PC-9 (cell line): ENCODE measurements around the gene SERPING1. TPM values are rescaled to one million over a fixed set of nuclear protein-coding genes. Genes with fewer than 3 reads are reported as not detected.

Source experiments
- BruUV-seq: library from RNA; stranded (reverse); fragments of 400-500 nt; replicated peaks from 2 replicates; lab custom pipeline; 2021; lab: Mats Ljungman, UMichigan
- CTCF ChIA-PET: fragments of 300-600 bp; sonication (Branson Sonifier 250); formaldehyde crosslinking; loops from one replicate; lab custom pipeline; 2022; ENCODE audit warnings: antibody characterized with exemption; lab: Charles Lee
- POLR2A ChIA-PET: fragments of 300-600 bp; sonication (Branson Sonifier 250); formaldehyde crosslinking; loops from one replicate; lab custom pipeline; 2022; ENCODE audit warnings: antibody characterized with exemption; ENCODE audit not compliant: unreplicated experiment; lab: Charles Lee
- DNase-seq, 2 experiments: peaks; one replicate each; pipeline versions ENCODE4 v3.0.0 to v3.0.0-alpha.2; 2015 to 2022; ENCODE audit warnings: mixed read lengths in 1 of 2
- H2AFZ ChIP-seq: fragments of 200-600 bp; sonication (generic); 2 replicates; pipeline ENCODE4 v1.8.1; 2017; ENCODE audit warnings: antibody characterized with exemption
- H3F3A ChIP-seq: fragments of 200-600 bp; sonication (generic); 2 replicates; pipeline ENCODE4 v1.8.1; 2017; ENCODE audit warnings: antibody characterized with exemption, mild to moderate bottlenecking, low read depth; ENCODE audit not compliant: insufficient read depth
- H3K27ac ChIP-seq: fragments of 200-600 bp; sonication (generic); 2 replicates; pipeline ENCODE4 v1.6.1; 2016; ENCODE audit warnings: mixed run types
- H3K27me3 ChIP-seq: fragments of 200-600 bp; sonication (generic); 2 replicates; pipeline ENCODE4 v1.6.1; 2016; ENCODE audit warnings: low read depth, mixed run types; ENCODE audit not compliant: insufficient read depth
- H3K36me3 ChIP-seq: fragments of 200-600 bp; sonication (generic); 2 replicates; pipeline ENCODE4 v1.6.1; 2016; ENCODE audit warnings: low read depth, mixed run types
- H3K4me1 ChIP-seq: fragments of 200-600 bp; sonication (generic); replicated peaks from 2 replicates; pipeline ENCODE4 v1.6.1; 2016; ENCODE audit warnings: mixed run types; ENCODE audit not compliant: insufficient read depth
- H3K4me2 ChIP-seq: fragments of 200-600 bp; sonication (generic); 2 replicates; pipeline ENCODE4 v1.6.1; 2017; ENCODE audit warnings: mixed run types
- H3K4me3 ChIP-seq: fragments of 200-600 bp; sonication (generic); 2 replicates; pipeline ENCODE4 v1.6.1; 2016; ENCODE audit warnings: mixed run types
- H3K79me2 ChIP-seq: fragments of 200-600 bp; sonication (generic); 2 replicates; pipeline ENCODE4 v1.6.1; 2017; ENCODE audit warnings: low read depth, mixed run types
- H3K9me2 ChIP-seq: fragments of 200-600 bp; sonication (generic); 2 replicates; pipeline ENCODE4 v1.8.1; 2017; ENCODE audit warnings: mild to moderate bottlenecking; ENCODE audit not compliant: insufficient read depth
- H3K9me3 ChIP-seq: fragments of 200-600 bp; sonication (generic); 2 replicates; pipeline ENCODE4 v1.8.1; 2016; ENCODE audit warnings: low read depth; ENCODE audit not compliant: insufficient read depth
- H4K20me1 ChIP-seq: fragments of 200-600 bp; sonication (generic); 2 replicates; pipeline ENCODE4 v1.8.1; 2017; ENCODE audit not compliant: insufficient read depth
- CTCF ChIP-seq: fragments of 200-600 bp; sonication (generic); conservative IDR thresholded peaks from 2 replicates; pipeline ENCODE4 v1.6.1; 2017; ENCODE audit warnings: mixed run types, antibody characterized with exemption, mild to moderate bottlenecking, moderate library complexity
- EZH2 ChIP-seq: fragments of 200-600 bp; sonication (generic); IDR thresholded peaks from 2 replicates; pipeline ENCODE4 v1.8.0; 2017; ENCODE audit warnings: antibody characterized with exemption, low read depth
- intact Hi-C: fragments of 100-400 bp; cut with micrococcal nuclease; formaldehyde crosslinking; loops from one replicate; pipeline ENCODE4 v1.10.0; 2022; ENCODE audit not compliant: unreplicated experiment
- total RNA-seq: library from RNA; stranded (reverse); gene quantifications from 2 replicates; pipeline ENCODE4 v1.2.3, GENCODE V29; 2021

SERPING1 gene
- total RNA-seq, 1 experiment from 2014 or later = 3.1 TPM

- H3K79me2 ChIP-seq = no peaks in the 10 kb centered on the region
- no peak overlapping the region for H3K4me2 ChIP-seq
- no peak overlapping the region for H2AFZ ChIP-seq
- no peaks in the 10 kb centered on the region for H4K20me1 ChIP-seq
- H3K4me1 ChIP-seq = no peaks in the 10 kb centered on the region
- ChIA-PET POLR2A (no interaction called here), CTCF (no interaction called here)
- no peaks in the 10 kb centered on the region for H3K9me2 ChIP-seq
- no peak for DNase-seq
- H3K36me3 ChIP-seq = no peaks in the 10 kb centered on the region
- H3K9me3 ChIP-seq = no peaks in the 10 kb centered on the region; the same call in 1 of the 2 replicates
- no peak overlapping the region for H3K4me3 ChIP-seq
- no TSS peak for BruUV-seq
- TF ChIP-seq EZH2 (no peak), CTCF (no peak)
- H3F3A ChIP-seq = no peaks in the 10 kb centered on the region
- no peak overlapping the region for H3K27ac ChIP-seq
- H3K27me3 ChIP-seq = 0 out of 2 replicates have a peak, but pooled peaks cover 11% of the 10 kb centered on the region
- intact Hi-C loops = no loop called here
Measured at GRCh38 chr11:57620467-57620866, 23.0 kb downstream of the SERPING1 start.

GRCh38 chr11:57622263-57622662 is 24.8 kb downstream of the SERPING1 start:
- H3K4me3 ChIP-seq = no peak overlapping the region
- no peak overlapping the region for H2AFZ ChIP-seq
- POLR2A ChIA-PET = no interaction called here
- H3K36me3 ChIP-seq = no peaks in the 10 kb centered on the region
- CTCF ChIA-PET = interaction anchor here (0.7 kb wide), 1 partner anchor 17 kb away, joined by 8 read pairs; no protein-coding TSS in a partner anchor
- no peak overlapping the region for H3K4me2 ChIP-seq
- H3K27me3 ChIP-seq = 0 out of 2 replicates have a peak, but pooled peaks cover 3% of the 10 kb centered on the region
- no peaks in the 10 kb centered on the region for H3F3A ChIP-seq
- no TSS peak for BruUV-seq
- H3K9me3 ChIP-seq = no peaks in the 10 kb centered on the region; the same call in 1 of the 2 replicates
- H3K4me1 ChIP-seq = no peaks in the 10 kb centered on the region
- TF ChIP-seq CTCF (no peak), EZH2 (no peak)
- no peaks in the 10 kb centered on the region for H3K79me2 ChIP-seq
- H3K27ac ChIP-seq = no peak overlapping the region
- no peaks in the 10 kb centered on the region for H4K20me1 ChIP-seq
- no peak for DNase-seq
- no peaks in the 10 kb centered on the region for H3K9me2 ChIP-seq
- intact Hi-C loops = no loop called here

GRCh38 chr11:57624864-57625263 is 27.4 kb downstream of the SERPING1 start:
- Histone ChIP-seq H3K27ac (no peak overlapping the region), H2AFZ (no peak overlapping the region), H3K4me3 (no peak overlapping the region), H3K36me3 (no peaks in the 10 kb centered on the region), H3K9me2 (no peaks in the 10 kb centered on the region), H3K79me2 (no peaks in the 10 kb centered on the region), H4K20me1 (no peaks in the 10 kb centered on the region), H3K4me1 (no peaks in the 10 kb centered on the region), H3K4me2 (no peak overlapping the region), H3F3A (no peaks in the 10 kb centered on the region), H3K9me3 (no peaks in the 10 kb centered on the region; the same call in 1 of the 2 replicates), H3K27me3 (0 out of 2 replicates have a peak, but pooled peaks cover 3% of the 10 kb centered on the region)
- ChIA-PET POLR2A (no interaction called here), CTCF (no interaction called here)
- TF ChIP-seq EZH2 (no peak), CTCF (no peak)
- no peak for DNase-seq
- intact Hi-C loops = no loop called here
- BruUV-seq = no TSS peak
